ENCODE measurements around the gene CAND1.

The CAND1 gene

GRCh38 chr12:67254372-67255026 lies 14.7 kb upstream of the CAND1 start:
- Histone ChIP-seq H3K9ac (ENCODE audit: low read length in 5 of 5) (no peak overlapping the region), H3K4me3 (ENCODE audit: low read depth in 1 of 5, low read length in 5 of 5) (no peak overlapping the region), H3K9me3 (ENCODE audit: control insufficient read depth in 5 of 5, low read length in 5 of 5) (no peaks in the 10 kb centered on the region)

GRCh38 chr12:67256649-67257048 lies 12.5 kb upstream of the CAND1 start:
- Histone ChIP-seq H3K27ac (ENCODE audit: low read depth, low read length) (no peak overlapping the region), H3K36me3 (ENCODE audit: control insufficient read depth in 5 of 5, insufficient read depth in 5 of 5, low read length in 5 of 5) (no peaks in the 10 kb centered on the region), H3K27me3 (ENCODE audit: control insufficient read depth in 5 of 5, insufficient read depth in 4 of 5, low read length in 5 of 5) (no peaks in the 10 kb centered on the region), H3K9ac (ENCODE audit: low read length in 5 of 5) (no peak overlapping the region), H3K9me3 (ENCODE audit: control insufficient read depth in 5 of 5, low read length in 5 of 5) (no peaks in the 10 kb centered on the region), H3K4me1 (ENCODE audit: control insufficient read depth in 5 of 5, insufficient read depth in 5 of 5, low read length in 5 of 5) (no peaks in the 10 kb centered on the region), H3K4me3 (ENCODE audit: low read depth in 1 of 5, low read length in 5 of 5) (no peak overlapping the region)

More at GRCh38 chr12:67254372-67255026, 14.7 kb upstream of the CAND1 start:
- Histone ChIP-seq H3K27ac (ENCODE audit: low read depth, low read length) (no peak overlapping the region), H3K36me3 (ENCODE audit: control insufficient read depth in 5 of 5, insufficient read depth in 5 of 5, low read length in 5 of 5) (no peaks in the 10 kb centered on the region), H3K4me1 (ENCODE audit: control insufficient read depth in 5 of 5, insufficient read depth in 5 of 5, low read length in 5 of 5) (no peaks in the 10 kb centered on the region), H3K27me3 (ENCODE audit: control insufficient read depth in 5 of 5, insufficient read depth in 4 of 5, low read length in 5 of 5) (no peaks in the 10 kb centered on the region)

- Histone ChIP-seq H3K27me3 (ENCODE audit: control insufficient read depth in 5 of 5, insufficient read depth in 4 of 5, low read length in 5 of 5) (no peaks in the 10 kb centered on the region), H3K36me3 (ENCODE audit: control insufficient read depth in 5 of 5, insufficient read depth in 5 of 5, low read length in 5 of 5) (no peaks in the 10 kb centered on the region), H3K4me1 (ENCODE audit: control insufficient read depth in 5 of 5, insufficient read depth in 5 of 5, low read length in 5 of 5) (peaks cover 0 to 9% (median 8%) of the 10 kb centered on the region in 5 donors), H3K4me3 (ENCODE audit: low read depth in 1 of 5, low read length in 5 of 5) (no peak overlapping the region), H3K27ac (ENCODE audit: low read depth, low read length) (no peak overlapping the region), H3K9ac (ENCODE audit: low read length in 5 of 5) (no peak overlapping the region), H3K9me3 (ENCODE audit: control insufficient read depth in 5 of 5, low read length in 5 of 5) (peaks cover 0 to 6% (median 0%) of the 10 kb centered on the region in 5 donors)
Observed at GRCh38 chr12:67263471-67263870, 5.7 kb upstream of the CAND1 start.

GRCh38 chr12:67268335-67268895 lies 743 bp upstream of the CAND1 start:
- no peaks in the 10 kb centered on the region for H3K27me3 ChIP-seq (ENCODE audit: control insufficient read depth in 5 of 5, insufficient read depth in 4 of 5, low read length in 5 of 5)
- no peaks in the 10 kb centered on the region for H3K36me3 ChIP-seq (ENCODE audit: control insufficient read depth in 5 of 5, insufficient read depth in 5 of 5, low read length in 5 of 5)
- peaks cover 0 to 6% (median 0%) of the 10 kb centered on the region in 5 donors for H3K9me3 ChIP-seq (ENCODE audit: control insufficient read depth in 5 of 5, low read length in 5 of 5)
- peak overlapping the region; percentile 91 for H3K27ac ChIP-seq (ENCODE audit: low read depth, low read length)
- H3K9ac ChIP-seq (ENCODE audit: low read length in 5 of 5): peak overlapping the region; percentile 49 to 99 (median 76)
- H3K4me1 ChIP-seq (ENCODE audit: control insufficient read depth in 5 of 5, insufficient read depth in 5 of 5, low read length in 5 of 5): peaks cover 3 to 32% (median 30%) of the 10 kb centered on the region in 5 donors
- H3K4me3 ChIP-seq (ENCODE audit: low read depth in 1 of 5, low read length in 5 of 5): peak overlapping the region; percentile 69 to 94 (median 82)

- peaks cover 0 to 5% (median 0%) of the 10 kb centered on the region in 5 donors for H3K9me3 ChIP-seq (ENCODE audit: control insufficient read depth in 5 of 5, low read length in 5 of 5)
- peak overlapping the region; percentile 89 to 99 (median 99) for H3K9ac ChIP-seq (ENCODE audit: low read length in 5 of 5)
- peak overlapping the region; percentile 81 to 96 (median 94) for H3K4me3 ChIP-seq (ENCODE audit: low read depth in 1 of 5, low read length in 5 of 5)
- peak overlapping the region; percentile 91 for H3K27ac ChIP-seq (ENCODE audit: low read depth, low read length)
- peaks cover 3 to 32% (median 31%) of the 10 kb centered on the region in 5 donors for H3K4me1 ChIP-seq (ENCODE audit: control insufficient read depth in 5 of 5, insufficient read depth in 5 of 5, low read length in 5 of 5)
- no peaks in the 10 kb centered on the region for H3K27me3 ChIP-seq (ENCODE audit: control insufficient read depth in 5 of 5, insufficient read depth in 4 of 5, low read length in 5 of 5)
- no peaks in the 10 kb centered on the region for H3K36me3 ChIP-seq (ENCODE audit: control insufficient read depth in 5 of 5, insufficient read depth in 5 of 5, low read length in 5 of 5)
Observed at GRCh38 chr12:67269633-67270573, 745 bp downstream of the CAND1 start.

- Histone ChIP-seq H3K4me1 (ENCODE audit: control insufficient read depth in 5 of 5, insufficient read depth in 5 of 5, low read length in 5 of 5) (peaks cover 3 to 36% (median 34%) of the 10 kb centered on the region in 5 donors), H3K27ac (ENCODE audit: low read depth, low read length) (peak overlapping the region; percentile 91), H3K9me3 (ENCODE audit: control insufficient read depth in 5 of 5, low read length in 5 of 5) (peaks cover 0 to 5% (median 0%) of the 10 kb centered on the region in 5 donors), H3K4me3 (ENCODE audit: low read depth in 1 of 5, low read length in 5 of 5) (peak overlapping the region; percentile 81 to 96 (median 94)), H3K27me3 (ENCODE audit: control insufficient read depth in 5 of 5, insufficient read depth in 4 of 5, low read length in 5 of 5) (no peaks in the 10 kb centered on the region), H3K36me3 (ENCODE audit: control insufficient read depth in 5 of 5, insufficient read depth in 5 of 5, low read length in 5 of 5) (no peaks in the 10 kb centered on the region), H3K9ac (ENCODE audit: low read length in 5 of 5) (peak overlapping the region; percentile 89 to 99 (median 99))
Observed at GRCh38 chr12:67270622-67271021, 1.5 kb downstream of the CAND1 start.

- Histone ChIP-seq H3K4me1 (ENCODE audit: control insufficient read depth in 5 of 5, insufficient read depth in 5 of 5, low read length in 5 of 5) (peaks cover 3 to 43% (median 36%) of the 10 kb centered on the region in 5 donors), H3K27ac (ENCODE audit: low read depth, low read length) (no peak overlapping the region)
Observed at GRCh38 chr12:67271976-67272375, 2.8 kb downstream of the CAND1 start.

GRCh38 chr12:67274186-67274585 lies 5.0 kb downstream of the CAND1 start:
- Histone ChIP-seq H3K27ac (ENCODE audit: low read depth, low read length) (no peak overlapping the region), H3K4me1 (ENCODE audit: control insufficient read depth in 5 of 5, insufficient read depth in 5 of 5, low read length in 5 of 5) (peaks cover 0 to 35% (median 28%) of the 10 kb centered on the region in 5 donors), H3K9me3 (ENCODE audit: control insufficient read depth in 5 of 5, low read length in 5 of 5) (no peaks in the 10 kb centered on the region), H3K9ac (ENCODE audit: low read length in 5 of 5) (no peak overlapping the region), H3K4me3 (ENCODE audit: low read depth in 1 of 5, low read length in 5 of 5) (no peak overlapping the region), H3K36me3 (ENCODE audit: control insufficient read depth in 5 of 5, insufficient read depth in 5 of 5, low read length in 5 of 5) (peaks cover 0 to 3% (median 0%) of the 10 kb centered on the region in 5 donors), H3K27me3 (ENCODE audit: control insufficient read depth in 5 of 5, insufficient read depth in 4 of 5, low read length in 5 of 5) (no peaks in the 10 kb centered on the region)

More at GRCh38 chr12:67271976-67272375, 2.8 kb downstream of the CAND1 start:
- Histone ChIP-seq H3K9ac (ENCODE audit: low read length in 5 of 5) (no peak overlapping the region), H3K36me3 (ENCODE audit: control insufficient read depth in 5 of 5, insufficient read depth in 5 of 5, low read length in 5 of 5) (no peaks in the 10 kb centered on the region), H3K27me3 (ENCODE audit: control insufficient read depth in 5 of 5, insufficient read depth in 4 of 5, low read length in 5 of 5) (no peaks in the 10 kb centered on the region), H3K4me3 (ENCODE audit: low read depth in 1 of 5, low read length in 5 of 5) (no peak overlapping the region), H3K9me3 (ENCODE audit: control insufficient read depth in 5 of 5, low read length in 5 of 5) (no peaks in the 10 kb centered on the region)

GRCh38 chr12:67275380-67275913 lies 6.3 kb downstream of the CAND1 start:
- Histone ChIP-seq H3K9me3 (ENCODE audit: control insufficient read depth in 5 of 5, low read length in 5 of 5) (no peaks in the 10 kb centered on the region), H3K27ac (ENCODE audit: low read depth, low read length) (no peak overlapping the region), H3K36me3 (ENCODE audit: control insufficient read depth in 5 of 5, insufficient read depth in 5 of 5, low read length in 5 of 5) (peaks cover 0 to 3% (median 0%) of the 10 kb centered on the region in 5 donors), H3K27me3 (ENCODE audit: control insufficient read depth in 5 of 5, insufficient read depth in 4 of 5, low read length in 5 of 5) (no peaks in the 10 kb centered on the region), H3K4me1 (ENCODE audit: control insufficient read depth in 5 of 5, insufficient read depth in 5 of 5, low read length in 5 of 5) (peaks cover 0 to 41% (median 26%) of the 10 kb centered on the region in 5 donors), H3K9ac (ENCODE audit: low read length in 5 of 5) (no peak overlapping the region), H3K4me3 (ENCODE audit: low read depth in 1 of 5, low read length in 5 of 5) (no peak overlapping the region)

Data from subcutaneous abdominal adipose tissue (tissue), 5 donors.